AG09309 (cell line): ENCODE measurements around the gene CEP135.
"Not testable (repeated sequence)": the region's sequence is repeated elsewhere in the genome, so short reads cannot be mapped to it uniquely, and the experiment has no call there.

Experiments
- DNase-seq: peaks from one replicate; pipeline ENCODE4 v3.0.0-alpha.2; 2010; ENCODE audit warnings: low read depth
- H3K4me3 ChIP-seq: 2 replicates; pipeline ENCODE4 v1.5.1; 2011; ENCODE audit warnings: mild to moderate bottlenecking, low read depth, low read length, moderate library complexity; ENCODE audit not compliant: control insufficient read depth
- CTCF ChIP-seq: IDR thresholded peaks from 2 replicates; pipeline ENCODE4 v1.5.1; 2011; ENCODE audit warnings: mild to moderate bottlenecking, low read depth, low read length, inconsistent platforms; ENCODE audit not compliant: insufficient read depth, control insufficient read depth; ENCODE audit errors: missing control alignments

CEP135 gene

GRCh38 chr4:56055991-56056390, 107.2 kb downstream of the CEP135 start:
- DNase-seq, result no peak
- no peak for TF ChIP-seq CTCF
- H3K4me3 ChIP-seq, result no peak overlapping the region

GRCh38 chr4:56058555-56058954, 109.8 kb downstream of the CEP135 start:
- no peak for DNase-seq
- TF ChIP-seq CTCF, result no peak
- H3K4me3 ChIP-seq, result no peak overlapping the region

DNA sequence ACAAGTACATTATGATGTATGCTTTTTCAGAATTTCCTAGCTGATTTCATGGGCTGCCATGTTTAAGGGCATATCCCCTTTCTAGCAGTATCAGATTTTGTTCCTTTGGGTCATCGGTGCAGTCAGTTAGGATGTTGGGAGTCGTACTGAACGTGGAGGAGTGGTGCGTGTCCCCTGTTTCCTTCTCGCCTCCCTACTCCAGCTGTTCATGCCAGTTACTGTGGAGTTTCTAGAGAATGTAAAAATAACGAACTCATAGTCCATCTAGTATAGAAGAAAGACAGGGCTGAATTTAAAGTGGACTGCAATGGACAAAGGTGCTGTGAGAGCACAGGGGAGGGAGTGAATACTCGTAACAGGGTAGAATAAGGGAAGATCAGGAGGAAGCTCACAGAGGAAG, 111.3 kb downstream of the CEP135 start:
- TF ChIP-seq CTCF, result no peak
- no peak for DNase-seq
- no peak overlapping the region for H3K4me3 ChIP-seq

DNA sequence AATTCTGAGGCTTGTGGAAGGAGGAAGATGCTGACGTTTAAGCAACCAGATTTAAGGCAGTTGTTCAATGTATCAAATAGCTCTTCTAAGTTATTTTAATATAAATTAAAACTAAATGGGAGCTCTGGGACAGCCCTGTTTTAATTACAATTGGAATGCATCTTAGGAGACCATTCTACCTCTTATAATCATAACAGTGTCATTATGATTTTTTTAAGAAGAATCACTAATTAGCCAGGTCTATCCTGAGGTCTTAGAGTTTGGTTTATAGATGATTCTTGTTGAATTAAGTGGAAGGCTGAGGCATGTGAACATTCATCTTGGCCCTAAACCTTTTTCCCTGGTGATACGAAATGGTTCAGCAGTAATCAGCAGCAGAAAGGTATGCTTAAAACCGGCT, 113.4 kb downstream of the CEP135 start:
- TF ChIP-seq CTCF, result no peak
- no peak for DNase-seq
- no peak overlapping the region for H3K4me3 ChIP-seq

GRCh38 chr4:56062526-56063145, 113.9 kb downstream of the CEP135 start:
- no peak for TF ChIP-seq CTCF
- DNase-seq, result no peak
- no peak overlapping the region for H3K4me3 ChIP-seq

GRCh38 chr4:56066493-56066892, 117.7 kb downstream of the CEP135 start:
- H3K4me3 ChIP-seq, result no peak overlapping the region
- DNase-seq, result no peak
- no peak for TF ChIP-seq CTCF

DNA sequence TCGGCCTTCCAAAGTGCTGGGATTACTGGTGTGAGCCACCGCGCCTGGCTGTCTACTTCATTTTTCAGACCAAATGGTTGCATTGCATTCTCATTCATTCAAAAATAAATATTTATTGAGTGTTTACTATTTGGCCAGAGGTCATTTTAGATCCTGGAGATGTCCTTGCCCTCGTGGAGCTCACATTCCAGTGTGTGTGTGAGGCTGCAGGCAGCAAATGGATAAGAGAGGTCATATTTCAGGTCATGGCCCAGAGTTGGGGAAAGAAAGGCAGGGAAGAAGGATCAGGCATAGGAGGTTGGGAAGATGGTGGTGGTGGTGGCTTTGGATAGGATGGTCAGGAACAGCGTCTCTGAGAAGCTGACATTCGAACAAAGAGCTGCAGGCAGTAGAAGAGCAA, 119.1 kb downstream of the CEP135 start:
- DNase-seq, result no peak
- H3K4me3 ChIP-seq, result no peak overlapping the region
- TF ChIP-seq CTCF, result no peak

DNA sequence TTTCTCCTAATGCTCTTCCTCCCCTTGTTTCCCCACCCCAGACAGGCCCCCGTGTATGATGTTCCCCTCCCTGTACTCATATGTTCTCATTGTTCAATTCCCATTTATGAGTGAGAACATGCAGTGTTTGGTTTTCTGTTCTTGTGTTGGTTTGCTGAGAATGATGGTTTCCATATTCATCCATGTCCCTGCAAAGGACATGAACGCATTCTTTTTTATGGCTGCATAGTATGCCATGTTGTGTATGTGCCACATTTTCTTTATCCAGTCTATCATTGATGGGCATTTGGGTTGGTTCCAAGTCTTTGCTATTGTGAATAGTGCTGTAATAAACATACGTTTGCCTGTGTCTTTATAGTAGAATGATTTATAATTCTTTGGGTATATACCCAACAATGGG, 124.0 kb downstream of the CEP135 start:
- not testable (repeated sequence) for DNase-seq, H3K4me3 ChIP-seq
